Cardiac muscle cell (in vitro differentiated cells and primary cell): ENCODE results near the gene INTS1. TPM values are rescaled to one million over a fixed set of nuclear protein-coding genes. Genes with fewer than 3 reads are reported as not detected.

Experiments used
- DNase-seq, 2 donors: peaks; one replicate each; pipeline versions ENCODE4 v3.0.0 to v3.0.0-alpha.2; 2010 to 2017; ENCODE audit warnings: low read depth in 1 of 2, low spot score in 1 of 2
- H3K27ac ChIP-seq: fragments of 200-600 bp; sonication (generic); 2 replicates; pipeline ENCODE4 v1.5.1; 2016
- H3K27me3 ChIP-seq: fragments of 200-600 bp; sonication (generic); 2 replicates; pipeline ENCODE4 v1.6.0; 2016; ENCODE audit warnings: control low read depth
- H3K36me3 ChIP-seq: fragments of 200-600 bp; sonication (generic); 2 replicates; pipeline ENCODE4 v1.5.1; 2016; ENCODE audit warnings: control low read depth
- H3K4me1 ChIP-seq: fragments of 200-600 bp; sonication (generic); 2 replicates; pipeline ENCODE4 v1.8.1; 2017; ENCODE audit warnings: low read depth, mild to moderate bottlenecking, mixed run types
- H3K4me3 ChIP-seq: fragments of 200-600 bp; sonication (generic); 2 replicates; pipeline ENCODE4 v1.5.1; 2016; ENCODE audit warnings: mild to moderate bottlenecking
- H3K9me3 ChIP-seq: fragments of 200-600 bp; sonication (generic); 2 replicates; pipeline ENCODE4 v1.5.1; 2017; ENCODE audit warnings: low read depth, mild to moderate bottlenecking, control low read depth
- CTCF ChIP-seq: IDR thresholded peaks from 2 replicates; pipeline ENCODE4 v1.5.1; 2012; ENCODE audit warnings: low read depth, mild to moderate bottlenecking, low read length
- polyA plus RNA-seq: library from polyadenylated mRNA; unstranded; fragments of >200 nt; fragmentation: Nextera tagmentation; extraction: Ambion mirVana; gene quantifications from 2 replicates; pipeline ENCODE4 v1.2.1, GENCODE V29; 2016
- total RNA-seq: library from RNA; depleted of rRNA; stranded (reverse); fragments of >200 nt; gene quantifications from 2 replicates; pipeline ENCODE4 v1.2.3, GENCODE V29; 2016

INTS1 gene
- total and polyA plus RNA-seq, 2 experiments from 2014 or later = 54.5 to 132 TPM

DNA sequence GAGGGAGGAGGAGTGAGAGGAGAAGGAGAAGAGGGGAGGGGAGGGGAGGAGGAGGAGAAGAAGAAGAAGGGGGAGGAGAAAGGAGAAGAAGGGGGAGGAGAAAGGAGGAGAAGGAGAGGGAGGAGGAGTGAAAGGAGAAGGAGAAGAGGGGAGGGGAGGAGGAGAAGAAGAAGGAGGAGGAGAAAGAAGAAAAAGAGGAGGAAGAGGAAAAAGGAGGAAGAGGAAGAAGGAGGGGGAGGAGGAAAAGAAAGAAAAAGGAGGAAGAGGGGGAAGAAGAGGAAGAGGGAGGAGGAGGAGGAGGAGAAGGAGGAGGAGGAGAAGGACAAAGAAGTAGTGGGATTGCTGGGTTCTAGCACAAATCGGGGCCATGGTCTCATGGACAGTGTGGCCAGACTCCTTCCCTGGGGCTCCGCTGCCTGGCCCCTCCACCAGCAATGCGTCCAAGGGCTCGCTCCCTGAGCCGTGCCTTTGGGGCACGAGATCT is 22.1 kb upstream of the INTS1 start:
- Histone ChIP-seq H3K4me1 (no peaks in the 10 kb centered on the region), H3K36me3 (no peaks in the 10 kb centered on the region), H3K27ac (no peak overlapping the region), H3K4me3 (no peak overlapping the region), H3K27me3 (peaks cover 7% of the 10 kb centered on the region), H3K9me3 (no peaks in the 10 kb centered on the region)
- no peak for DNase-seq
- TF ChIP-seq CTCF = no peak

GRCh38 chr7:1525409-1525808 is 21.2 kb upstream of the INTS1 start:
- Histone ChIP-seq H3K27me3 (peaks cover 7% of the 10 kb centered on the region), H3K4me1 (no peaks in the 10 kb centered on the region), H3K27ac (no peak overlapping the region), H3K9me3 (no peaks in the 10 kb centered on the region), H3K4me3 (no peak overlapping the region), H3K36me3 (no peaks in the 10 kb centered on the region)
- DNase-seq = no peak
- no peak for TF ChIP-seq CTCF

- TF ChIP-seq CTCF = no peak
- no peak for DNase-seq
- Histone ChIP-seq H3K4me3 (no peak overlapping the region), H3K27me3 (peaks cover 7% of the 10 kb centered on the region), H3K9me3 (no peaks in the 10 kb centered on the region), H3K4me1 (no peaks in the 10 kb centered on the region), H3K36me3 (no peaks in the 10 kb centered on the region), H3K27ac (no peak overlapping the region)
Observed at GRCh38 chr7:1523844-1524243, 19.7 kb upstream of the INTS1 start.

- Histone ChIP-seq H3K36me3 (no peaks in the 10 kb centered on the region), H3K27me3 (peaks cover 7% of the 10 kb centered on the region), H3K27ac (no peak overlapping the region), H3K4me3 (no peak overlapping the region), H3K4me1 (no peaks in the 10 kb centered on the region), H3K9me3 (no peaks in the 10 kb centered on the region)
- DNase-seq = no peak
- no peak for TF ChIP-seq CTCF
Observed at GRCh38 chr7:1523208-1523607, 19.0 kb upstream of the INTS1 start.

DNA sequence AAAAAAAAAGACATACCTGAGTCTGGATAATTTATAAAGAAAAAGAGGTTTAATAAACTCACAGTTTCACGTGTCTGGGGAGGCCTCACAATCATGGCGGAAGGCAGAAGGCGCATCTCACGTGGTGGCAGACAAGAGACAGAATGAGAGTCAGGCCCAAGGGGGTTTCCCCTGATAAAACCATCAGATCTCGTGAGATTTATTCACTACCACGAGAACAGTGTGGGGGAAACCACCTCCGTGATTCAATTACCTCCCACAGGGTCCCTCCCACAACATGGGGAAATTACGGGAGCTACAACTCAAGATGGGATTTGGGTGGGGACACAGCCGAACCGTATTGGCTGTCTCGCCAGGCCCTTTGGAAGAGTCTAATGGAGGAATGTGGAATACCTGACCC is 17.3 kb upstream of the INTS1 start:
- no peak for TF ChIP-seq CTCF
- Histone ChIP-seq H3K27me3 (peaks cover under 1% of the 10 kb centered on the region), H3K27ac (no peak overlapping the region), H3K4me1 (no peaks in the 10 kb centered on the region), H3K36me3 (no peaks in the 10 kb centered on the region), H3K9me3 (no peaks in the 10 kb centered on the region), H3K4me3 (no peak overlapping the region)
- no peak for DNase-seq
